CD4-positive, alpha-beta T cell treated with Interleukin-6 for 4 hours (primary cell): Measurements from ENCODE around the gene PKD2L2.
A peak's percentile ranks its signal among the peaks of the same experiment; 100 is the strongest.
"Not testable (repeated sequence)": the region's sequence is repeated elsewhere in the genome, so short reads cannot be mapped to it uniquely, and the experiment has no call there.

Experiments
- DNase-seq: peaks from one replicate; pipeline ENCODE4 v3.0.0-alpha.2; 2020; ENCODE audit warnings: mixed read lengths

PKD2L2 gene

GRCh38 chr5:137888863-137889759, at the start of gene PKD2L2:
TSS of gene PKD2L2 (plus strand) at chr5:137889457. CDS start at chr5:137889492, 35 bp downstream.
- peak; percentile 82 for DNase-seq

GRCh38 chr5:137842296-137842695, 47.0 kb upstream of the PKD2L2 start:
- no peak for DNase-seq

DNA sequence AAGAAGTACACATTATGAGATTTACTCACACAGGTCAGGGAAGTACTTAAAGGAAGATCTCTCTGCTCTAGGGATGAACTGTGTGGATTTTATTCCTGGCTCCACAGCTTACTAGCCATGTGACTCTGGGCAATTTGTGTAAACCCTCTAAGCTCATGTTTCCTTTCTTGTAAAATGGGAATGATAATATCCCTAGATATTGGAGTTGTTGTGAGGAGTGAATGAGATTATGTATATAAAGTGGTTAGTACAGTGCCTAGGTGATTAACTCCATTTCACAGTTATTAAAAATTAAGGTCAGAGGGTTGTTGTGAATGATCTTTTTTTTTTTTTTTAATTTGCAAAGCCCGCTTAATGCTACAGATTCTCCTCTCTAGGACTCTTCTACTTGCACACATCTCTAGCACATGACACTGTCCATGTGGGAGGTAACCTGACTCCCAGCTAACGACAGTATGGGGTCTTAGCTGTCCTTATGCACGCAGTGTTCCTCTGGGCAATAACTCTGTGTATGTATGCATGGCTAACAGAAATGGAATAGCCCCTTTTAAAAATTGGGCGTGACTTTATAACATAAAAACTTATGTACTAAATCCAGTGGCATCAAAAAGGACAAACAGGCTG, 45.5 kb upstream of the PKD2L2 start:
- DNase-seq: no peak

DNA sequence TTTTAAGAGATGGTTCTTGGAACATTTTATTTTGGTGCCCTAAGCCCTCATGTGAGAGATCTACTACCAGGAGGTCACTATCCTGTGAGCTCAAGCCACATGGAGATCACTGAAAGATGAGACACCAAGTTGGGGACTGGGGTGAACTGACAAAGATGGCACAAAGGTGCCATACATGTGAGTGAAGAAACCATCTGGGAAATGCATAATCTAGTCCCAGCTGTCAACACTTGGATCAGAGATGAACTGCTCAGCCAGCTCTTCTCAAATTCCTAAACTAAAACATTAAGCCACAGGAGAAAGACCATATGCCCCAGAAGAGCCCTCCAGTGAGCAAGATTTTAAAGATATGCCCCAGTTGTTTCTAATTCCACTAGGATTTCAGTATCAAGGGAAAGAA, 43.8 kb upstream of the PKD2L2 start:
- no peak for DNase-seq

DNA sequence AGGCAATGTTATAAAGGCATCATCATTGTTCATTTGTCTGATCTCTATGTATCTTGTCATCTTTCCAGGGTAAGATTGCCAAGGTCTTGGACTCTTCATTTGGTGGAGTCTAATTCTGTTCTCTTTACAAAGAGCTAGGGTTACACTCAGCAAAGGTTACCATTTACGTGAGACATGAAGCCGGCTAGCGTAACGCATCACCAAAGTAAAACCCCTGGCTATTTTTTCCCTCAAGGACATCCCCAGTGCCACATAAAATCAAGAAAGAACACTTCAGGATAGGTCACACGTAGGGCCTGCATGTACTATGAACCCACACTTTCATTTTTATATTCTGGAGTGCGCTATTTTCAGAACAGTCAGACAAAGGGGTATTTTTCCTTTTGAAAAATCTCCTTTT, 41.6 kb upstream of the PKD2L2 start:
- DNase-seq: no peak

DNA sequence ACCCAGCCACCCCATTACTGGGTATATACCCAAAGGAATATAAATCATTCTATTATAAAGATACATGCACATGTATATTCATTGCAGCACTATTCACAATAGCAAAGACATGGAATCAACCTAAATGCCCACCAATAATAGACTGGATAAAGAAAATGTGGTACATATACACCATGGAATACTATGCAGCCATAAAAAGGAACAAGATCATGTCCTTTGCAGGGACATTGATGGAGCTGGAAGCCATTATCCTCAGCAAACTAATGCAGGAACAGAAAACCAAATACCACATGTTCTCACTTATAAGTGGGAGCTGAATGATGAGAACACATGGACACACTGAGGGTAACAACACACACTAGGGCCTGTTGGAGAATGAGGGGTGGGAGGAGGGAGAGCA, 36.1 kb upstream of the PKD2L2 start:
- DNase-seq: not testable (repeated sequence)

DNA sequence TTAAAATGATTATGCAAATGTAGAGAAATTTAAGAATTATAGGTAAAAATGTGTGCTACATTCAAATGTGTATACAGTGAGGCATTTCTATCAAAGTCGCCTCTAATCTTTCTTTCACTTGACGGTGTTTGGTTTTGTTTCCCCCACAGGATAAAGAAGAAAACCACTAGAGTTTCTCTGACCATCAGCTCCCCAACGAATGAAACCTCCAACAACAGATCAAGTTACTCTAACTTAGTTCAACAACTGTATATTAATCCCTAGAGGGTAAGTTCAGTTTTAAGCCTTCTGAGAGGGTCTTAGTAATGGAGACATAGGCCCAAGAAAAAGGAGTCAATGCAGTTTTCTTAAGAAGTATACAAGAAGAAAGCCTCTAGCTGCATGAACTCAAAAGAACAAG, 33.1 kb upstream of the PKD2L2 start:
- no peak for DNase-seq

DNA sequence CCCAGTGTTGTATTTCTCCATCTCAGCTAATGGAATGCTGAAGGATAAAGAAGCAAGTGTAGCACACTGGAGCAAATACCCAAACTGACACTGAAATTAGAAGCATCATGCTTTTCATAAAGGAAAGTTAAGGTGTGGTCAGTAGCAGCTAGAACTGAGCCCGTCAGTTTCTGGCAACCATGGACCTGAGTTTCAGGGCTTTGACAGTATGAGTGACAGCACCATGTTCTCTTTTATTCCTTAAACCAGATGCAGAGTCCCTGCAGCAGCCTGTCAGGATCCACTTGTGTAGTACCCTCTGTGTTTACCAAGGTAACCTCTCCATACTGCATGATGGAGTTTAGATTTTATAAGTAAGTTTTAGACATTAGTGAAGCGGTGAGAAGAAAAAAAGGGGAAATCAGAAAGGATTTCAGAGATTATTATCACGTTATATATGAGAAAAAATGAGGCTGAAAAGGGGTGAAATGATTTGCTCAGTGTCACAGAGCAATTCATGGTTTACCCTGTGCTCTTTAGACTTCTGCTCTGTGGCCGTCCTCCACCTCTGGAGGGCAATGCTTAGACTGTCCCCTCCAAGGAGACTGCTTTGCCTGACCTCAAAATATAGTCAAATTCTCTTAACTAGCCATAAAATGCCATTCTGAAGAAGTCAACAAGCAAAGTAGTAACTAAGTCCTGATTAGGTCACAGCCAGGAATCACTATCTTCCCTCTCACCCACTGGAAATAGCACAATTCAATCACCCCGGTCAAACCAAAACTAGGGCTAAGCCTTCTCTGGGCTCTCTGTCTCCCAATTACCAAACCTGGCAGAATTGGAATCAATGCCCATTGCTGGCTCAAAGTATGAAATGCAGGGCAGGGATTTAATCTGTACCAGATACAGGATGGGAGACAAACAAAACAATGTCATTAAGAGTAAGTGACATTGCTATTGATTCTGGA, 32.1 kb upstream of the PKD2L2 start:
- no peak for DNase-seq

GRCh38 chr5:137858223-137858916, 30.9 kb upstream of the PKD2L2 start:
- no peak for DNase-seq

DNA sequence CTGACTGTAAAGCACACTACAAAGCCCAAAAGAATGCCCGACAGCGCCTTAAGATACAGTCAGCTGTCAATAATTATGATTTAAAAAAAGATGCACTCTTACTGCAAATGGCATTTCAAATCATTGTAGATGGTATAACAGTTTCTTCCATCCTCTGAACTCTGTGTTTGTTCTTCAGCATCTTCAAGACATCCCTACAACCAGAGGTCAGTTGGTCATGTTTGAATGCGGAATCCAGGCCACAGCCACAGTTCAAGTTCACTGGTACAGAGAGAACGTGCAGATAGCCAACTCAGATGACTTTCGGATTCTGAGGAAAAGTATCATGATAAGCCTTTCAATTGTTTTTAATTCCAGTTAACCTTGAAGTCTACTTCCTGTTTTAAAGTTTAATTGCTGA, 30.3 kb upstream of the PKD2L2 start:
- no peak for DNase-seq

GRCh38 chr5:137862251-137862650, 27.0 kb upstream of the PKD2L2 start:
- DNase-seq: no peak

DNA sequence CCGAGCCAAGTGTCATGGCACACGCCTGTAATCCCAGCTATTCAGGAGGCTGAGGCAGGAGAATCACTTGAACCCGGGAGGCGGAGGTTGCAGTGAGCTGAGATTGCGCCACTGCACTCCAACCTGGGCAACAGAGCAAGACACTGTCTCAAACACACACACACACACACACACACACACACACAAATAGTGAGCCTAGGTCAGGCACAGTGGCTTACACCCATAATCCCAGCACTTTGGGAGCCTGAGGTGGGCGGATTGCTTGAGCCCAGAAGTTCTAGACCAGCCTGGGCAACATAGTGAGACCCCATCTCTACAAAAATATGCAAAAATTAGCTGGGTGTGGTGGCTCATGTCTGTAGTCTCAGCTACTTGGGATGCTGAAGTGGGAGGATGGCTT, 25.6 kb upstream of the PKD2L2 start:
- DNase-seq: not testable (repeated sequence)

- no peak for DNase-seq
Observed at GRCh38 chr5:137866541-137867388, 22.5 kb upstream of the PKD2L2 start.

DNA sequence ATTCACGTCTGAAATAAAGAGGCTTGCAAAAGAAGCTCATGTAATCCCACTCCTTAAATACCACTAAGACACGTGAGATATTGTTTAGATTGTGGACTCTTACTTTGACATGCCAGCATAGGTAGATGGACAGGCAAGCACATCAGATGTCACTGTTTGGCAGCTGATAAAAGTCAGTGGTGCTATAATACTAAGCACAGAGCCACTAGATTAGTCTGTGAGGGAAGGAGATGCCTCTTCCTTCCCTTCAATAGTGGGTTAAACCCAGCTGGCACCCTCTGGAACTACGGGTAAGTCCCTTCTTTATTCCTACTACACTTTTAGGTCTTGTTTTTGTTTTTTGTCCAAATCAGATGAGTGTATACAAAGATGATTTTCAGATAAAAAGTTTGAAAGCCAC, 21.6 kb upstream of the PKD2L2 start, which contains the start of gene MYOT:
Gene MYOT, plus strand, starts transcription at position 197 of the 400 bp plus-strand sequence. CDS start 2,792 bp downstream, outside the sequence.
- no peak for DNase-seq

GRCh38 chr5:137870647-137871339, 18.5 kb upstream of the PKD2L2 start:
- DNase-seq: no peak

GRCh38 chr5:137871571-137871970, 17.7 kb upstream of the PKD2L2 start:
- DNase-seq: no peak

DNA sequence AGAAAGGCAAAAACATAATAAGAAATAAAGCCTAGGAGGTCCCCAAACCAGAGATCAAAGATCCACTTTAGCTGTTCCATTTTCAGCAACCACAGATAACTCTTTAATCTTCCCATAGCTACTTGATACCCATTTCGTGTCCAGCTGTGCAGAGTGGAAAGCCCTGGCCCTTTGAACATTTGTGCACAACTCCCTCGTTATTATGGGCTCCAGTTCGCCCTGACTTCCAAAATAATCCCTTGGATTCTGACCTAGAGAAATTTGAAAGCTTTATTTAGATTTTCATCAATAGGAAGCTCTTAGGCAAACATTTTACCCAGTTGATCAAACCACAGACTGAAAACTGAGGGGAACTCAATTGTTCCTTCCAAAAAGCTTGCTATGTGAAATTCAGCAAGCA, 16.8 kb upstream of the PKD2L2 start:
- DNase-seq: no peak

GRCh38 chr5:137876101-137876500, 13.2 kb upstream of the PKD2L2 start:
- DNase-seq: no peak

- DNase-seq: no peak
Observed at GRCh38 chr5:137880313-137880712, 8.9 kb upstream of the PKD2L2 start.

GRCh38 chr5:137887831-137888230, 1.4 kb upstream of the PKD2L2 start:
- no peak for DNase-seq

- no peak for DNase-seq
Observed at GRCh38 chr5:137888466-137888862, 793 bp upstream of the PKD2L2 start.
